Mesenchymal stem cell (in vitro differentiated cells and primary cell): ENCODE results near the gene STK11.
A peak's percentile ranks its signal among the peaks of the same experiment; 100 is the strongest.

Experiments used
- DNase-seq: peaks from one replicate; pipeline ENCODE4 v3.0.0-alpha.2; 2013
- H2AFZ ChIP-seq: one replicate; pipeline ENCODE4 v1.6.1; 2013; ENCODE audit warnings: low read depth, mild to moderate bottlenecking, control low read depth, inconsistent platforms, low read length, moderate library complexity
- H2AK5ac ChIP-seq: 2 replicates; pipeline ENCODE4 v1.6.1; 2013; ENCODE audit warnings: low read length, moderate library complexity, mild to moderate bottlenecking, inconsistent platforms; ENCODE audit not compliant: severe bottlenecking
- H2BK120ac ChIP-seq: one replicate; pipeline ENCODE4 v1.6.1; 2013; ENCODE audit warnings: low read depth, mild to moderate bottlenecking, inconsistent platforms, low read length, moderate library complexity
- H2BK12ac ChIP-seq, 2 experiments: one replicate each; pipeline ENCODE4 v1.6.1; 2013; ENCODE audit warnings: inconsistent platforms in 2 of 2, low read length in 2 of 2, mild to moderate bottlenecking in 2 of 2, moderate library complexity in 2 of 2, control low read depth in 1 of 2
- H2BK15ac ChIP-seq: one replicate; pipeline ENCODE4 v1.6.1; 2013; ENCODE audit warnings: mild to moderate bottlenecking, low read depth, inconsistent platforms; ENCODE audit not compliant: poor library complexity, severe bottlenecking
- H2BK5ac ChIP-seq: 2 replicates; pipeline ENCODE4 v1.6.1; 2013; ENCODE audit warnings: low read depth, mild to moderate bottlenecking, low read length, control low read depth, inconsistent platforms; ENCODE audit not compliant: poor library complexity, severe bottlenecking
- H3K14ac ChIP-seq, 2 experiments: one replicate each; pipeline ENCODE4 v1.6.1; 2013; ENCODE audit warnings: inconsistent platforms in 2 of 2, low read length in 2 of 2, control low read depth in 1 of 2, mild to moderate bottlenecking in 1 of 2, moderate library complexity in 1 of 2
- H3K18ac ChIP-seq, 2 experiments: one replicate each; pipeline ENCODE4 v1.6.1; 2013; ENCODE audit warnings: inconsistent platforms in 2 of 2, low read length in 2 of 2, control low read depth in 1 of 2, low read depth in 1 of 2, mild to moderate bottlenecking in 1 of 2
- H3K23ac ChIP-seq, 2 experiments: one replicate each; pipeline ENCODE4 v1.6.1; 2013; ENCODE audit warnings: inconsistent platforms in 2 of 2, low read length in 2 of 2, mild to moderate bottlenecking in 2 of 2, moderate library complexity in 2 of 2, control low read depth in 1 of 2
- H3K27ac ChIP-seq: 2 replicates; pipeline ENCODE4 v1.5.1; 2013; ENCODE audit warnings: mild to moderate bottlenecking, moderate library complexity, low read length, control low read depth, inconsistent platforms; ENCODE audit not compliant: poor library complexity, severe bottlenecking
- H3K27me3 ChIP-seq, 2 experiments: 2 replicates each; pipeline versions ENCODE4 v1.6.1 to v1.7.0; 2013; ENCODE audit warnings: low read length in 2 of 2, mild to moderate bottlenecking in 2 of 2, moderate library complexity in 2 of 2, control low read depth in 1 of 2, inconsistent platforms in 1 of 2; ENCODE audit not compliant: control insufficient read depth in 1 of 2, insufficient read depth in 1 of 2
- H3K36me3 ChIP-seq, 2 experiments: 2 replicates each; pipeline versions ENCODE4 v1.6.1 to v1.7.0; 2013; ENCODE audit warnings: low read length in 2 of 2, control low read depth in 1 of 2, inconsistent platforms in 1 of 2, low read depth in 1 of 2, mild to moderate bottlenecking in 1 of 2; ENCODE audit not compliant: insufficient read depth in 2 of 2, control insufficient read depth in 1 of 2
- H3K4ac ChIP-seq, 2 experiments: one replicate each; pipeline ENCODE4 v1.6.1; 2013; ENCODE audit warnings: inconsistent platforms in 2 of 2, low read length in 2 of 2, mild to moderate bottlenecking in 2 of 2, moderate library complexity in 2 of 2, control low read depth in 1 of 2, low read depth in 1 of 2
- H3K4me1 ChIP-seq: 2 replicates; pipeline ENCODE4 v1.6.1; 2013; ENCODE audit warnings: low read depth, low read length, control low read depth; ENCODE audit not compliant: control insufficient read depth, insufficient read depth
- H3K4me2 ChIP-seq: 2 replicates; pipeline ENCODE4 v1.6.1; 2013; ENCODE audit warnings: low read length, mild to moderate bottlenecking, inconsistent platforms; ENCODE audit not compliant: poor library complexity, severe bottlenecking
- H3K4me3 ChIP-seq, 2 experiments: 2 replicates each; pipeline versions ENCODE4 v1.5.1 to v1.7.0; 2013; ENCODE audit warnings: low read length in 2 of 2, mild to moderate bottlenecking in 2 of 2, control low read depth in 1 of 2, low read depth in 1 of 2; ENCODE audit not compliant: insufficient read depth in 1 of 2
- H3K79me1 ChIP-seq: replicated peaks from 2 replicates; pipeline ENCODE4 v1.6.1; 2013; ENCODE audit warnings: mild to moderate bottlenecking, control low read depth, low read length, inconsistent platforms; ENCODE audit not compliant: poor library complexity, severe bottlenecking
- H3K9ac ChIP-seq: 2 replicates; pipeline ENCODE4 v1.7.0; 2013; ENCODE audit warnings: mild to moderate bottlenecking, low read length, moderate library complexity
- H3K9me3 ChIP-seq: 2 replicates; pipeline ENCODE4 v1.7.0; 2013; ENCODE audit warnings: mild to moderate bottlenecking, low read length; ENCODE audit not compliant: control insufficient read depth
- H4K8ac ChIP-seq: one replicate; pipeline ENCODE4 v1.6.1; 2013; ENCODE audit warnings: inconsistent platforms, mild to moderate bottlenecking, low read length, moderate library complexity
- H4K91ac ChIP-seq: one replicate; pipeline ENCODE4 v1.6.1; 2013; ENCODE audit warnings: mild to moderate bottlenecking, low read length, inconsistent platforms
- WGBS: methylation state at CpG from one replicate; pipeline ENCODE4 v1.1.7; 2013; ENCODE audit warnings: mixed read lengths; 5-methylcytosine and 5-hydroxymethylcytosine counted together

Gene STK11

GRCh38 chr19:1216756-1217155, 11.2 kb downstream of the STK11 start:
- H4K91ac ChIP-seq, result no peak overlapping the region
- H2BK15ac ChIP-seq, result no peak overlapping the region
- H3K79me1 ChIP-seq, result peaks cover 18% of the 10 kb centered on the region
- H3K9ac ChIP-seq, result no peak overlapping the region
- no peaks in the 10 kb centered on the region for H3K9me3 ChIP-seq
- no peak overlapping the region for H3K4me3 ChIP-seq
- H2BK120ac ChIP-seq, result no peak overlapping the region
- no peaks in the 10 kb centered on the region for H3K27me3 ChIP-seq
- WGBS, result 95% methylated on average over 12 of the region's 12 CpGs
- H3K4me1 ChIP-seq, result peaks cover 46% of the 10 kb centered on the region
- H3K4me2 ChIP-seq, result no peak overlapping the region
- H3K4ac ChIP-seq, result peak overlapping the region in 1 of 2 experiments; percentile 20
- H2AK5ac ChIP-seq, result peak overlapping the region; percentile 72
- peak overlapping the region in 1 of 2 experiments; percentile 65 for H3K23ac ChIP-seq
- no peak for DNase-seq
- H3K14ac ChIP-seq, result no peak overlapping the region
- no peak overlapping the region for H4K8ac ChIP-seq
- H2BK5ac ChIP-seq, result peak overlapping the region; percentile 53
- H2BK12ac ChIP-seq, result peak overlapping the region in 1 of 2 experiments; percentile 33
- no peak overlapping the region for H2AFZ ChIP-seq
- peak overlapping the region; percentile 62 for H3K27ac ChIP-seq
- peaks cover 19 to 62% of the 10 kb centered on the region in 2 experiments for H3K36me3 ChIP-seq
- H3K18ac ChIP-seq, result no peak overlapping the region

GRCh38 chr19:1217366-1217765, 11.8 kb downstream of the STK11 start:
- H3K79me1 ChIP-seq, result peaks cover 24% of the 10 kb centered on the region
- H3K4me2 ChIP-seq, result no peak overlapping the region
- no peak overlapping the region for H3K14ac ChIP-seq
- peaks cover 19 to 66% of the 10 kb centered on the region in 2 experiments for H3K36me3 ChIP-seq
- H2BK120ac ChIP-seq, result no peak overlapping the region
- H2BK12ac ChIP-seq, result peak overlapping the region in 1 of 2 experiments; percentile 24
- no peak overlapping the region for H2AFZ ChIP-seq
- no peak for DNase-seq
- no peak overlapping the region for H3K27ac ChIP-seq
- H3K4me1 ChIP-seq, result peaks cover 41% of the 10 kb centered on the region
- no peak overlapping the region for H2BK15ac ChIP-seq
- no peak overlapping the region for H4K8ac ChIP-seq
- H2BK5ac ChIP-seq, result no peak overlapping the region
- no peaks in the 10 kb centered on the region for H3K27me3 ChIP-seq
- H3K9ac ChIP-seq, result no peak overlapping the region
- no peak overlapping the region for H3K4ac ChIP-seq
- no peaks in the 10 kb centered on the region for H3K9me3 ChIP-seq
- no peak overlapping the region for H2AK5ac ChIP-seq
- no peak overlapping the region for H3K18ac ChIP-seq
- 89% methylated on average over 15 of the region's 15 CpGs for WGBS
- no peak overlapping the region for H4K91ac ChIP-seq
- H3K4me3 ChIP-seq, result no peak overlapping the region
- no peak overlapping the region for H3K23ac ChIP-seq

- Histone ChIP-seq H3K4ac (no peak overlapping the region), H3K4me1 (peaks cover 47% of the 10 kb centered on the region), H4K8ac (no peak overlapping the region), H3K14ac (no peak overlapping the region), H2AK5ac (no peak overlapping the region), H3K27ac (no peak overlapping the region), H3K9me3 (no peaks in the 10 kb centered on the region), H3K36me3 (peaks cover 29 to 77% of the 10 kb centered on the region in 2 experiments), H4K91ac (peak overlapping the region; percentile 58), H2AFZ (no peak overlapping the region), H3K18ac (peak overlapping the region in 1 of 2 experiments; percentile 37), H2BK120ac (peak overlapping the region; percentile 35), H3K9ac (no peak overlapping the region), H3K79me1 (peaks cover 36% of the 10 kb centered on the region), H3K4me3 (no peak overlapping the region), H2BK15ac (no peak overlapping the region), H2BK5ac (no peak overlapping the region), H3K27me3 (no peaks in the 10 kb centered on the region), H2BK12ac (peak overlapping the region in 1 of 2 experiments; percentile 10), H3K23ac (no peak overlapping the region), H3K4me2 (no peak overlapping the region)
- WGBS, result 94% methylated on average over 37 of the region's 37 CpGs
- no peak for DNase-seq
These were observed 13.4 kb downstream of the STK11 start for GRCh38 chr19:1218751-1219567.

DNA sequence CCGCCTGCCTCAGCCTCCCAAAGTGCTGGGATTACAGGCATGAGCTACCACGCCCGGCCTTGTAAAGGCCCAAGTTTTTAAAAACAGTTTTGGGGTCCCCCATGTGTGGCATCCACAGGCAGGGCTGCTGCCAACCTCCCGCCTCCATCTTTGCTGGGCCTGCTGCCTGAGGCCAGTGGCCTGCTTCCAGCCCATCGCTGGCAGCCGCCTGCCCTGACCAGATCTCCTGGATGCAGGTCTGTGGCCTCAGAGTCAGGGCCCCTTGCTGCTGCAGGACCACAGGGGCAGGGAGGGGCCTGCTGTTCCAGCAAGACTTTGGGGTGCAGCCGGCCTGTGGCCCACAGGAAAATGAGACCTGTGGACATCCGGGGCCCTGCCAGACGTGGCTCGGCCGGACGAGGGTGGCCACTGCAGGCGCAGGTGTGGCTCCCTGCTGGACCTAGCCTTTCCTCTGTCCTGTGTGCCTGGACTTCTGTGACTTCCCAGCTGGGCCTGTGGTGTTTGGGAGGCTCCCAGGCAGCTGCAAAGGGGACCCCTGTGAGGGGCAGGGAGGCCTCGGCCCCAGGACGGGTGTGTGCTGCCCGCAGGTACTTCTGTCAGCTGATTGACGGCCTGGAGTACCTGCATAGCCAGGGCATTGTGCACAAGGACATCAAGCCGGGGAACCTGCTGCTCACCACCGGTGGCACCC, 14.4 kb downstream of the STK11 start:
- Histone ChIP-seq H2BK15ac (no peak overlapping the region), H4K8ac (no peak overlapping the region), H3K79me1 (peaks cover 43% of the 10 kb centered on the region), H3K27ac (no peak overlapping the region), H2AFZ (no peak overlapping the region), H3K18ac (no peak overlapping the region), H3K27me3 (no peaks in the 10 kb centered on the region), H3K23ac (no peak overlapping the region), H4K91ac (no peak overlapping the region), H3K4me1 (peaks cover 45% of the 10 kb centered on the region), H3K14ac (no peak overlapping the region), H3K9me3 (no peaks in the 10 kb centered on the region), H2BK120ac (no peak overlapping the region), H2BK12ac (no peak overlapping the region), H2BK5ac (no peak overlapping the region), H3K4ac (no peak overlapping the region), H3K9ac (no peak overlapping the region), H3K36me3 (peaks cover 29 to 80% of the 10 kb centered on the region in 2 experiments), H3K4me2 (no peak overlapping the region), H3K4me3 (no peak overlapping the region), H2AK5ac (no peak overlapping the region)
- WGBS, result 96% methylated on average over 19 of the region's 19 CpGs
- no peak for DNase-seq
